DOHH2 (cell line): ENCODE measurements around the gene PID1.

Source experiments
- H3F3A ChIP-seq: fragments of 200-600 bp; sonication (generic), shearing (Covaris generic); 2 replicates; pipeline ENCODE4 v1.6.0; 2016; ENCODE audit warnings: antibody characterized with exemption, mild to moderate bottlenecking; ENCODE audit not compliant: control insufficient read depth, insufficient read depth
- H3K27ac ChIP-seq: fragments of 200-600 bp; sonication (generic); 2 replicates; pipeline ENCODE4 v1.5.1; 2014; ENCODE audit warnings: low read depth, mild to moderate bottlenecking, low read length, moderate library complexity
- H3K27me3 ChIP-seq: fragments of 200-600 bp; sonication (generic); 2 replicates; pipeline ENCODE4 v1.6.1; 2014; ENCODE audit warnings: mild to moderate bottlenecking, low read length, mixed read lengths; ENCODE audit not compliant: control insufficient read depth
- H3K36me3 ChIP-seq: fragments of 200-600 bp; sonication (generic); 2 replicates; pipeline ENCODE4 v1.6.1; 2014; ENCODE audit warnings: mild to moderate bottlenecking, low read length, moderate library complexity, mixed read lengths; ENCODE audit not compliant: control insufficient read depth
- H3K4me1 ChIP-seq: fragments of 200-600 bp; sonication (generic); 2 replicates; pipeline ENCODE4 v1.6.1; 2014; ENCODE audit warnings: mild to moderate bottlenecking, low read length, mixed read lengths; ENCODE audit not compliant: control insufficient read depth
- H3K4me2 ChIP-seq: fragments of 200-600 bp; sonication (generic); 2 replicates; pipeline ENCODE4 v1.6.0; 2014; ENCODE audit warnings: mild to moderate bottlenecking, low read length, moderate library complexity
- H3K4me3 ChIP-seq: fragments of 200-600 bp; sonication (generic); 2 replicates; pipeline ENCODE4 v1.5.1; 2014; ENCODE audit warnings: mild to moderate bottlenecking, low read length, mixed read lengths
- H3K79me2 ChIP-seq: fragments of 200-600 bp; sonication (generic); 2 replicates; pipeline ENCODE4 v1.6.1; 2014; ENCODE audit warnings: mild to moderate bottlenecking, low read length, mixed read lengths; ENCODE audit not compliant: control insufficient read depth
- H3K9me2 ChIP-seq: fragments of 200-600 bp; sonication (generic); replicated peaks from 2 replicates; pipeline ENCODE4 v1.6.1; 2014; ENCODE audit warnings: mild to moderate bottlenecking, low read length, mixed read lengths; ENCODE audit not compliant: control insufficient read depth
- H3K9me3 ChIP-seq: fragments of 200-600 bp; sonication (generic); 2 replicates; pipeline ENCODE4 v1.6.1; 2014; ENCODE audit warnings: antibody characterized with exemption, low read length, mixed read lengths; ENCODE audit not compliant: control insufficient read depth, insufficient read depth
- H4K20me1 ChIP-seq: fragments of 200-600 bp; sonication (generic); 2 replicates; pipeline ENCODE4 v1.6.0; 2014; ENCODE audit warnings: low read depth, mild to moderate bottlenecking, antibody characterized with exemption, low read length, moderate library complexity; ENCODE audit not compliant: control insufficient read depth, insufficient read depth
- EZH2phosphoT487 ChIP-seq: fragments of 200-600 bp; sonication (generic); IDR thresholded peaks from 2 replicates; pipeline ENCODE4 v1.6.1; 2017; ENCODE audit warnings: borderline replicate concordance, mild to moderate bottlenecking, antibody characterized with exemption, low read length, moderate library complexity, mixed read lengths
- TF ChIP-seq, protein P1 (sequence below): fragments of 200-600 bp; sonication (generic); IDR thresholded peaks from one replicate; pipeline ENCODE4 v1.5.1; 2014; ENCODE audit warnings: antibody characterized with exemption, mild to moderate bottlenecking, low read depth, low read length; ENCODE audit not compliant: poor library complexity, severe bottlenecking

Gene PID1

DNA sequence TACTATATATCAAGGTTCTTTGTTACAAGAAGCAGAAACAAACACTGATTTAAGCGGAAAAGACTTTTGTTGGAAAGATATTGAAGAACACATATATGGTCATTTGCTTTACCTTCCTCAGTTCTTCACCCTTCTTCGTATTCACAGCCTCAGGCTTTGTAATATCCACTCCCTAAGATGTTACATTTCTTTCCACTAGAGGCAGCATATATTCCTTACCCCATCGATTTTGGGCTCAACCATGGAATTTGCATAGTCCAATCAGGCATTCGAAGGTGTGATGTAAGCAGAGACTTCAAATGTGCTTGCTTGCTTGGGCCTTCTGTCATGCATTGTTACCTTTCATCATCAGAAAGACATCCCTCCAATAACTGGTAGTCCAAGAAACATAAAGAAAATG is 287.4 kb downstream of the PID1 start:
- Histone ChIP-seq H3K9me2 (0 out of 2 replicates have a peak, but pooled peaks cover 2% of the 10 kb centered on the region), H3K27me3 (no peaks in the 10 kb centered on the region), H3K9me3 (no peaks in the 10 kb centered on the region), H3K4me2 (no peak overlapping the region), H3K4me1 (no peaks in the 10 kb centered on the region), H4K20me1 (no peaks in the 10 kb centered on the region), H3K27ac (no peak overlapping the region), H3F3A (no peaks in the 10 kb centered on the region), H3K36me3 (no peaks in the 10 kb centered on the region), H3K79me2 (no peaks in the 10 kb centered on the region), H3K4me3 (no peak overlapping the region)
- TF ChIP-seq, protein P1, sequence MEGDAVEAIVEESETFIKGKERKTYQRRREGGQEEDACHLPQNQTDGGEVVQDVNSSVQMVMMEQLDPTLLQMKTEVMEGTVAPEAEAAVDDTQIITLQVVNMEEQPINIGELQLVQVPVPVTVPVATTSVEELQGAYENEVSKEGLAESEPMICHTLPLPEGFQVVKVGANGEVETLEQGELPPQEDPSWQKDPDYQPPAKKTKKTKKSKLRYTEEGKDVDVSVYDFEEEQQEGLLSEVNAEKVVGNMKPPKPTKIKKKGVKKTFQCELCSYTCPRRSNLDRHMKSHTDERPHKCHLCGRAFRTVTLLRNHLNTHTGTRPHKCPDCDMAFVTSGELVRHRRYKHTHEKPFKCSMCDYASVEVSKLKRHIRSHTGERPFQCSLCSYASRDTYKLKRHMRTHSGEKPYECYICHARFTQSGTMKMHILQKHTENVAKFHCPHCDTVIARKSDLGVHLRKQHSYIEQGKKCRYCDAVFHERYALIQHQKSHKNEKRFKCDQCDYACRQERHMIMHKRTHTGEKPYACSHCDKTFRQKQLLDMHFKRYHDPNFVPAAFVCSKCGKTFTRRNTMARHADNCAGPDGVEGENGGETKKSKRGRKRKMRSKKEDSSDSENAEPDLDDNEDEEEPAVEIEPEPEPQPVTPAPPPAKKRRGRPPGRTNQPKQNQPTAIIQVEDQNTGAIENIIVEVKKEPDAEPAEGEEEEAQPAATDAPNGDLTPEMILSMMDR = no peak
- TF ChIP-seq EZH2phosphoT487 = no peak

DNA sequence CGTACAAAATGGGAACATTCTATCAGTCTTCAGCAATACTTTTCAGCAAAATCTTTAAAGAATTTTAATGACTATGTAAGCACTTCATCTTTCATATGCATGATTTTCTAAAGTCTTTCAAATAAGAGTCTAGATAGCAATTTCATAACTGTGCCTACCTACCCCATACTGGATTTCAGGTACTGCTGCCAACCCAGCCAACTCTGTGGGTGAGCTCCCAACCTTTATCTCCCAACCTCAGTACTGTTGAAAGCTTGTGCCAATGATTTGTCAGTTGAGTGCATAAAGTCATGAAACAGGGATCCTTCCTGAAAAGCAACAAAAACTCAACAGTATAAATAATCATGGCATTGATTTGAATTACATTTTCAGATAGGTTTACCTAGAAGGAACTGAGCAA is 296.9 kb downstream of the PID1 start:
- Histone ChIP-seq H3K27ac (no peak overlapping the region), H3K79me2 (no peaks in the 10 kb centered on the region), H3K4me1 (no peaks in the 10 kb centered on the region), H3K9me3 (no peaks in the 10 kb centered on the region), H3K9me2 (no peaks in the 10 kb centered on the region), H3K27me3 (no peaks in the 10 kb centered on the region), H3F3A (no peaks in the 10 kb centered on the region), H4K20me1 (no peaks in the 10 kb centered on the region), H3K4me3 (no peak overlapping the region), H3K4me2 (no peak overlapping the region), H3K36me3 (no peaks in the 10 kb centered on the region)
- TF ChIP-seq, protein P1 = no peak
- TF ChIP-seq EZH2phosphoT487 = no peak
